HL-60/S4 treated with phorbol 12-myristate 13-acetate at 8.2 ng/mL for 4 days and 3 days (cell line): ENCODE results near the gene CDC25C.
"Not testable (repeated sequence)": the region's sequence is repeated elsewhere in the genome, so short reads cannot be mapped to it uniquely, and the experiment has no call there.

Source experiments
- in situ Hi-C: fragments of 300-500 bp; cut with MboI; formaldehyde crosslinking; loops from 2 replicates; pipeline ENCODE4 v1.15.0; 2022; ENCODE audit warnings: low sequenced_read_pairs

The CDC25C gene

GRCh38 chr5:138346889-138347288 is 15.3 kb upstream of the CDC25C start:
- in situ Hi-C loops = no loop called here

DNA sequence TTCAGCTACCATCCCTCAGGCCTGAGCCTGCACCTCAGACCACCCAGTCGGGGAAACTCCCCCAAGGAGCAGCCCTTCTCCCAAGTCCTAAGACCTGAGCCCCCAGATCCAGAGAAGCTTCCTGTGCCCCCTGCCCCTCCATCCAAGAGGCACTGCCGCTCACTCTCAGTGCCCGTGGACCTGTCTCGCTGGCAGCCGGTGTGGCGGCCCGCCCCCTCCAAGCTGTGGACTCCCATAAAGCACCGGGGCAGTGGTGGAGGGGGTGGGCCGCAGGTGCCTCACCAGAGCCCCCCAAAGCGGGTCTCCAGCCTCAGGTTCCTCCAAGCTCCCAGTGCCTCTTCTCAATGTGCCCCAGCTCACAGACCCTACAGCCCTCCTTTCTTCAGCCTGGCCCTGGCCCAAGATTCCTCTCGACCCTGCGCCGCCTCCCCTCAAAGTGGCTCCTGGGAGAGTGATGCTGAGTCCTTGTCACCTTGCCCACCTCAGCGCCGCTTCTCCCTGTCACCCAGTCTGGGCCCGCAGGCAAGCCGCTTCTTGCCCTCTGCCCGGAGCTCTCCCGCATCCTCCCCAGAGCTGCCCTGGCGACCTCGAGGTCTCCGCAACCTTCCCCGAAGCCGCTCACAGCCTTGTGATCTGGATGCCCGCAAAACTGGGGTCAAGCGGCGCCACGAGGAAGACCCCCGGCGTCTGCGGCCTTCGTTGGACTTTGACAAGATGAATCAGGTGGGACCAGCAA is 13.5 kb upstream of the CDC25C start:
- in situ Hi-C loops = no loop called here

DNA sequence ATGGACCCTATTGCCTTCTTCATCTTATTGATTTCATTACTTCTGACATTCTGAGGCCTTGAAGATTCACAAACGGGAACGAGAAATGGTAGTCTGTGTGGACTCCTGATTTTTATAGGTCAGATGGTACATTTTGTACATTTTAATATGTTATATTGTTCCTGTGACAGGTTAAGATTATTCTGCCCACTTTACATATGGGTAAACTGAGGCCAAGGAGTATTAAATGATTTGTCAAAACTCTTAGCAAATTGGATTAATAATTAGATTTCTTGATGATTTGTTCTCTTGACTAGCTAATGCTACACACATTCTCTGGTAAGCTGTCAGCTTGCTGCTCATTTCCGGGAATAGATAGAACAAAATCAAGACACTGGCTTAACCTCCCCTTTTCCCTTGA is 8.4 kb upstream of the CDC25C start:
- in situ Hi-C loops = no loop called here

DNA sequence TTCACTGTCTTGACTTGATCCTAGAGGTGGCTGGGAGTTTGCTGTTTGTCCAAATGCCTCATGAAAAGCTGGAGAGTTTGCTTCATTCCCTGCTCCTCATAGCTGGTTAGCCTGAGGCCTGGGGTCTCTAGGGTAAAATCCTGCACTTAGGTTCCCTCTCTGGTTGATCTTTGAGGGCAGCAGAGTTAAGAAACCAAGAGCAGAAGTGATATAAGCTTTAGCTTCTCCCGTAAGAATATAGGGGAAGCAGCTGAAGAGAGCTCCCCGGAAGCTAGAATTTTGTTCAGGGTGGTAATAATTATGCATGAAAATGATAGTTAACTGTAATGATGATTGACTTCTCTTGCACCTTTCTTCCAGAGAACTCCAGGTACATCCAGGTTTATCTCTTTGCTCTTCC is 7.9 kb upstream of the CDC25C start:
- in situ Hi-C loops = no loop called here

DNA sequence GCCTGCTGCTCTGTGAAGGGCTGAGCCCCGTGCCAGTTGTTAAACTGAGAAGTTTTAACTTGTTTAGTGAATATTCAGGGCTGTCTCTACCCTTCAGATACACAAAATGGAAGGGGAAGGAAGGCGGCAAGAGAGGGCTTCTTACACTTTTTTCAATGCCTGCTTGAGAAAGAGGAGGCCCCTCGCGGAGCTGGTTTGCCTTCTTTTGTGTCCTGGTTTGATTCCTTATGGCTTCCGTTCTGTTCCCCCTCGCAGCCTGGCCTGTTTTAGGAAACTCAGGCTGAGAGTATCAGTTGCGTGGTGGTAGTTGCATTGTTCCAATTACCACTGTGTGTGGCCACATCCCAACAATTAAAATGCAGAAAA is 7.5 kb upstream of the CDC25C start:
- in situ Hi-C loops = no loop called here

GRCh38 chr5:138338411-138339090 is 6.9 kb upstream of the CDC25C start:
- in situ Hi-C loops = no loop called here

GRCh38 chr5:138337685-138338410 is 6.2 kb upstream of the CDC25C start, which contains the start of gene FAM53C:
Gene FAM53C (plus strand): TSS chr5:138338266. CDS start chr5:138341336, 3,070 bp downstream.
- in situ Hi-C loops = no loop called here

DNA sequence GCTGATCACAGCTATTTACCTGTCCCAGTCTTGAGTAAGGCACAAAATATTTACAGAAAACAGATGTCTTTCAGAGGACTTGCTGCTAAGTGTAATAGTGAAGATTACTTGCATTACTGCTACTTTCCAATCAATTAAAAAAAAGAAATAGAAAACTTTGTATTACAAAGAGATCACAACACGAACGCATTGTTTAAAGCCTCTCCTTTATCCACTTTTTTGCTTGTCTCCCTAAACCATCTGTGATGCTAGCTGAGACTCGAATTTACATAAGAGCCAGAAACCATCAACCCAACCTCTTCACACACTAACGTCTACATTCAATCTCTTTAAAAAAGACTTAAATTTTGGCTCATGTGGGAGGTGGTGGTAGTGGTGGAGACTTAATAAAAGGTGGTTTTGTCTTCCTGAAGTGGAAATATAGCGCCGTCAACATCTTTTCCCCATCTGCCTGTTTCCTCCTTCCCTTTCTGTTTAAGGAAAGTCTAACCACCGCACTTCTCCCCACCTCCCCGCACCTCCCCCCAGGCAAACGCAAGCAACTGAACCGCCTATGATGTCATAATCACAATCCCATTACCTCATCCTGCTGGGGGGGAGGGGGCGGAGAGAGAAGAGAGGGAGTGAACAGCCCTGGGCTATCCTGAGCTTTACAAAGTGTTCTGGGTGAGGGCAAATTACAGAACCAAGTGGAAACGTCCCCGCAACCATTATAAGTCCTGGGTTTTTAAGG is 5.5 kb upstream of the CDC25C start:
- in situ Hi-C loops = no loop called here

DNA sequence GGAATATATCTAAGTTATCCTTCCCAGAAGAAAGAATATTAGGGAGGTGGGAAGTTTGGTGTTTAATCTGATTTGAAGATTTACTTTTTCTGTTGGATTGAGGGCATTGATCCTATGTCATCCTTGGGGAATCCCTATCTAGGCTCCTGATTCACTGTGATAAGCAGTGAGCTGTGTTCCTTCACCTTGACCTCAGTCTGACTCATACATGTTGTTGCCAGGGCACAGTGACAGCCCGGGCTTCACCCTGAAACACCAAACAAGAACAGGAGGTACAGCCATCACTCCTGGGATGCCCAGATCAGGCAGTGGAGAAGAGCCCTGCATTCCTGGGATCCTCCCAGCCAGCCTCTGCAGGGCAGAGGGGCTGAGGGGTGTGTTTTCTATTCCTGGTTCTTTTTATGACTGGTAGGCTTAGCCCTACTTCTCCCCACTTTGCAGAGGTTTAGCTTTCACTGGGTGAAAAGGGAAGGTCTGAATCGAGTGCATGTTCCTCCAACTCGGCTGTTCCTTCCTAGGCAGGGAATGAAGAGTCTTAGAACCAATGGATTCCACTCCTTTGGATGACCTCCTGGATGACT is 3.4 kb upstream of the CDC25C start:
- in situ Hi-C loops = no loop called here

GRCh38 chr5:138330813-138331448 is 673 bp downstream of the CDC25C start:
- in situ Hi-C loops = no loop called here

DNA sequence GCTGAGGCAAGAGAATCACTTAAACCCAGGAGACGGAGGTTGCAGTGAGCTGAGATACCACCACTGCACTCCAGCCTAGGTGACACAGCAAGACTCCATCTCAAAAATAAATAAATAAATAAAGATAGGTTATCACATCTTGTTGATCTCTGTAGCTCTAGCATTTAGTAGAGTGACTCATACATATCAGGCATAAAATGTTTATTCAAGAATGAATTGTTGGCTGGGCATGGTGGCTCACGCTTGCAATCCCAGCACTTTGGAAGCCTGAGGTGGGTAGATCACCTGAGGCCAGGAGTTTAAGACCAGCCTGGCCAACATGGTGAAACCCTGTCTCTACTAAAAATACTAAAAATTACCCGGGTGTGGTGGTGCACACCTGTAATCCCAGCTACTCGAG is 13.4 kb downstream of the CDC25C start:
- in situ Hi-C loops = not testable (repeated sequence)

GRCh38 chr5:138316355-138316754 is 15.2 kb downstream of the CDC25C start:
- in situ Hi-C loops = no loop called here

DNA sequence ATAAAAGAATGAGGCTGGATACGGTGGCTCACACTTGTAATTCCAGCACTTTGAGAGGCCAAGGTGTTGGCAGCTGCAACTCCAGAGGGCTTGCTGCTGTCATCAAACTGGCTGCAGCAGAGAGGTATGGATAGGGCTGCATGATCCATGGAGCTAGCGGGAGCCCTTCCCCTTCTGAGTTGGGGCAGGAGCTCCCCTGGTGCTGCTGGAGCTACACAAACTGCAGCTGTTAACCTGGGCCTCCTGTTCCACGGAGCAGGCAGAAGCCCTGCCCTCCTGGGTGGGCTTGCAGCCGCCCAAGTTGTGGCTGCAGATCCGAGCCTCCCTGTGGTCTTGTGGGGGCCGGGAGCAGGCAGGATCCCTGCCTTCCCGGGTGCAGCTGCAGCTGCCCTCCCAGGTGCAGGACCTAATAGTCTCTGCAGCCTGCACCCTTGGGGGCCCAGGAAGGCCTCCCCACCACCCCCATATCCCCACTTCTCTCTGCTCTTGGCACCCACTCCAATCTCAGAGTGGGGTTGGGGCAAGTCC is 15.8 kb downstream of the CDC25C start:
- in situ Hi-C loops = no loop called here

GRCh38 chr5:138305797-138306196 is 25.8 kb downstream of the CDC25C start:
- in situ Hi-C loops = no loop called here

GRCh38 chr5:138303372-138303771 is 28.2 kb downstream of the CDC25C start:
- in situ Hi-C loops = no loop called here

DNA sequence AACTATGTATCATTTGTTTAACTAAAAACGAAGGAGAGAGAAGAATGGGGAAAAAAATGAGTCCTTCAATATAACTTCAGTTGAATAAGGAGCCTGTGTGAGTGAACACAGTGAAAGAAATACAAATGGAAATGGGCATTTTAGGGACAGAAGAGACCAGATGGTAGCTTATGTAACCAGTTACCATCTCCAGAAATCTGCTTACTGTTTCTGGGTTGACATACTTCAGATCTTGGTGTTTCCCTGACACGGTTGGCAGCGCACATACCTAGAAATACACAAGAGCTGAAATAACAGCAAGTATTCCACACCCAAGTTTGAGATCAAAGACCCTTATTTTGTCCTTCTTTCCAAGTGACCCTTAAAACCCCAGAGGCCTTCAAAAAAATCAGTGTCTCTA is 42.3 kb downstream of the CDC25C start:
- in situ Hi-C loops = no loop called here

DNA sequence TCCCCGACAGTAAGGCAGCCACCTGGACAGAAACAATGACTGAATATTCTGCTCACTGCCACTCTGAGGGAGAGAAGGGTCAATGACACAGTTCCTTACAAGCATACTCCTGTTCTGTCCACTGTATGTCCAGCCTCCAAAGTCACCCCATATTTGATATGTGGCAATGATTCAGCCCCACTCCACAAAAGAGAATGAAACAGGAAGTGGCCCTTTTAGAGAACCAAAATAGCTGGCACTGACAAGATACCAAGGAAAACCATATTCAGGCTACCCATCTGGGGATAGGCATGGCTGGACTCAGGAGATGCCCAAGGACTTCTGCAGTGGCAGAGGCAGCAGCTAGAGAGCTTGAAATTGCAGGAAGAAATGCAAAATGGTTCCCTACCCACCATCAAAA is 44.4 kb downstream of the CDC25C start:
- in situ Hi-C loops = no loop called here

GRCh38 chr5:138282920-138283742 is 48.5 kb downstream of the CDC25C start:
- in situ Hi-C loops = no loop called here

DNA sequence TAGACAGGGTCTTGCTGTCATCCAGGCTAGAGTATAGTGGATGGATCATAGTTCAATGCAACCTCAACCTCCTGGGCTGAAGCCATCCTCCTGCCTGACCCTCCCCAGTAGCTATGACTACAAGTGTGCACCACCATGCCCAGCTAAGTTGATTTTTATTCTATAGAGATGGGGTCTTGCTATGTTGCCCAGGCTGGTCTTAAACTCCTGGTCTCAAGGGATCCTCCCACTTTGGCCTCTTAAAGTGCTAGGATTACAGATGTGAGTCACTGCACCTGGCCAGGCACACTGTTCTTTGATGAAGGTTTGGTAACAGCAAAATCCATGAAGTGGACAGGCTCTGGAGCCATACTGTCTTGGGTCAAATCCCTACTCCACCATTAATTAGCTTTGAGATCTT is 50.7 kb downstream of the CDC25C start:
- in situ Hi-C loops = no loop called here
